Loucy (cell line): ENCODE results near the gene TENT4B.

Experiments used
- CTCF ChIP-seq: fragments of 200-600 bp; sonication (generic); conservative IDR thresholded peaks from 2 replicates; pipeline ENCODE4 v1.5.1; 2014; ENCODE audit warnings: mild to moderate bottlenecking, antibody characterized with exemption, low read length
- EZH2phosphoT487 ChIP-seq: fragments of 200-600 bp; IDR thresholded peaks from 2 replicates; pipeline ENCODE4 v1.6.1; 2018; ENCODE audit warnings: antibody characterized with exemption, mild to moderate bottlenecking, moderate library complexity, borderline replicate concordance

- no peak for TF ChIP-seq CTCF
- no peak for TF ChIP-seq EZH2phosphoT487
These were observed 28.3 kb upstream of the TENT4B start for GRCh38 chr16:50124769-50125168.
